Superior temporal gyrus (tissue), 1 donor: Measurements from ENCODE around the gene ACAN.

Experiments
- DNase-seq: peaks from one replicate; pipeline ENCODE4 v3.0.0-alpha.2; 2016; ENCODE audit errors: extremely low spot score

ACAN gene

GRCh38 chr15:88843334-88843733 lies 40.1 kb downstream of the ACAN start:
- no peak for DNase-seq

GRCh38 chr15:88844749-88845386 lies 41.6 kb downstream of the ACAN start:
- DNase-seq: no peak

- no peak for DNase-seq
Measured at GRCh38 chr15:88845616-88846015, 42.4 kb downstream of the ACAN start.

GRCh38 chr15:88847144-88847543 lies 43.9 kb downstream of the ACAN start:
- DNase-seq: no peak

GRCh38 chr15:88848203-88848602 lies 45.0 kb downstream of the ACAN start:
- no peak for DNase-seq

- no peak for DNase-seq
Measured at GRCh38 chr15:88849376-88850072, 46.3 kb downstream of the ACAN start.

GRCh38 chr15:88852476-88852875 lies 49.2 kb downstream of the ACAN start:
- DNase-seq: no peak

- DNase-seq: no peak
Measured at GRCh38 chr15:88858934-88859333, 55.7 kb downstream of the ACAN start.

GRCh38 chr15:88859550-88859949 lies 56.3 kb downstream of the ACAN start:
- DNase-seq: no peak

GRCh38 chr15:88860212-88860611 lies 57.0 kb downstream of the ACAN start:
- no peak for DNase-seq

GRCh38 chr15:88863412-88863811 lies 60.2 kb downstream of the ACAN start:
- no peak for DNase-seq

- DNase-seq: no peak
Measured at GRCh38 chr15:88864861-88865497, 61.7 kb downstream of the ACAN start.

GRCh38 chr15:88865498-88866099 lies 62.4 kb downstream of the ACAN start:
- DNase-seq: no peak

GRCh38 chr15:88866295-88866881 lies 63.2 kb downstream of the ACAN start:
- no peak for DNase-seq

GRCh38 chr15:88871313-88871712 lies 68.1 kb downstream of the ACAN start:
- no peak for DNase-seq

- no peak for DNase-seq
Measured at GRCh38 chr15:88872106-88872505, 68.9 kb downstream of the ACAN start.

- no peak for DNase-seq
Measured at GRCh38 chr15:88872706-88873105, 69.5 kb downstream of the ACAN start.

GRCh38 chr15:88873786-88874185 lies 70.5 kb downstream of the ACAN start:
- DNase-seq: no peak

- no peak for DNase-seq
Measured at GRCh38 chr15:88874275-88874674, 71.0 kb downstream of the ACAN start.

- DNase-seq: no peak
Measured at GRCh38 chr15:88874684-88875083, 71.4 kb downstream of the ACAN start.

- no peak for DNase-seq
Measured at GRCh38 chr15:88876573-88876972, 73.3 kb downstream of the ACAN start.

- DNase-seq: no peak
Measured at GRCh38 chr15:88877415-88877814, 74.2 kb downstream of the ACAN start.
